Activated CD8-positive, alpha-beta memory T cell treated with anti-CD3 and anti-CD28 coated beads for 1 hour (primary cell): ENCODE results near the gene APOBEC3G.
"Not testable (repeated sequence)": the region's sequence is repeated elsewhere in the genome, so short reads cannot be mapped to it uniquely, and the experiment has no call there.

Experiments
- DNase-seq, 2 donors: peaks; one replicate each; pipeline ENCODE4 v3.0.0-alpha.2; 2020; ENCODE audit warnings: low read depth in 1 of 2; ENCODE audit errors: extremely low read depth in 1 of 2

Gene APOBEC3G

DNA sequence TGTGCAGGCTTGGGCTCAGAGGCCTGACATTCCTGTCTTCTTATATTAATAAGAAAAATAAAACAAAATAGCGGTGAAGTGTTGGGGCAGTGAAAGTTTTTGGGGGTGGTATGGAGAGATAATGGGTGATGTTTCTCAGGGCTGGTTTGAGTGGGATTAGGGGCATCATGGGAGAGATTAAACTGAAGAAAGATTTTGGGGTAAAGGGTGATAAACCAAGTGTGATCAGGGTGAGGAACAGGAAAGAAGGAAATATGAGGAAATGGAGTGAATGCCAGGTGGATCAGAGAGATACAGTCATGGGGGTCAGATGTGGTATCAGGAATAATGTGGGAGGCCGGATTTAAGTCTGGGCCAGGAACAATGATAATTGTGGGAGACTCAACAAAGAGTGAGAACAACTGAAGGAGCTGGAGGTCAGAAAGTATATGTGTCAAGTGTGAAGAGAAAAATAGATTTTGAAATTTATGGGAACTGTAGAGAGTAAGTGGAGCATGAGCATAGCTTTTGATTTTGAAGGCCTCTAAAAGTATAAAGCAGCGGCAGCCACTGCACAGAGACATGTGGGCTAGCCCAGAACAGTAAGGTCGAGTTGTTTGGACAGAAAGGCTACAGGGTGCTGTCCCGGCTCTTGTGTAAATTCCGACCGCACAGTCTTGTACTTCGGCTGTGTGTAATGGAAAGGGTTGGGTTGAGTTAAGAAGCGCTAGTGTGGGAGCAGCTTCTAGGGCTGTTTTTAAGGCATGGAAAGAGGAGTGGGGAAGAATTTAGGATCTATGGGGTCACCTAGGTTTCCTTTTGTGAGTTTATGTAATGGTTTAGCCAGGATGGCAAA lies 10.4 kb upstream of the APOBEC3G start:
- not testable (repeated sequence) for DNase-seq

DNA sequence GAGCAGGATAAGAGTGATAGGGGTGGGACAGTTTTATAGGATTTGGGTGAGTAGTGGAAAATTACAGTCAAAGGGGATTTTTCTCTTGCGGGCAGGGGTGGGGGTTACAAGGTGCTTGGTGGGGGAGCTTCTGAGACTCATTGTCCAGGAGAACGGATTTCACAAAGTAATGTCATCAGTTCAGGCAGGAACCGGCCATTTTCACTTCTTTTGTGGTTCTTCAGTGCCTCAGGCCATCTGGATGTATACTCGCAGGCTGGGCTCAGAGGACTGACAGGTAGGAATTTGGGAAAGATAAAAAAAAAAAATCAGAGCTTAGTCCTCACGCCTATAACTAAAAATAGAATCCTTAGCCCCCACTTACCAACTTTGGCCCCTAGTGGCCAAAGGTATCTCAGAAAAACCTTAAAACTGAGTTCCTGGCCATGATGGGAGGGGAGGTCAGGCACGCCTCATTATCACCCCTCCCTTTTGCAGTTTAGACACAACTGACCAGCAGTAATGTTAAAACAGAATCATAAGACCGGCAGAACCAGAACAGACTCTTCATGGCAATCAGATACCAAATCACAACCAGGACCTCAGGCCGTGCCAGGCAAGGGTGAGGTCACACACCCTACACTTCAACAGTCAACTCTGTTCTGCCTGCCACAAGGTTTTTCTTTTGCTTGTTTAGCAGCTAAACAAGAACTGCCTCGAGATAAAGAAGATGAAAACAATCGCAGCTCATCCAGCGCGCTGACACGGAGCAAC lies 8.9 kb upstream of the APOBEC3G start:
- DNase-seq = no peak

DNA sequence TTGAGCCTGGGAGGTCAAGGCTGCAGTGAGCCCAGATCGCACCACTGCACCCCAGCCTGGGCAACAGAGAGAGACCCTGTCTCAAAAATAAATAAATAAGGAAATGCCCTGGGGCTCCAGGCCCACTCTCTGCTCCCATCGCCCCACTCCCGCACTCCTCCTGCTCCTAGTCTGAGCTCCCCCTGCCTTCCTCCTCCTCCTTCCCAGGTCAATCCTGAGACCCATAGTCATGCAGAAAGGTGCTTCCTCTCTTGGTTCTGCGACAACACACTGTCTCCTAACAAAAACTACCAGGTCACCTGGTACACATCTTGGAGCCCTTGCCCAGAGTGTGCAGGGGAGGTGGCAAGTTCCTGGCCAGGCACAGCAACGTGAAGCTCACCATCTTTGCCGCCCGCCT lies 6.9 kb upstream of the APOBEC3G start:
- no peak for DNase-seq

DNA sequence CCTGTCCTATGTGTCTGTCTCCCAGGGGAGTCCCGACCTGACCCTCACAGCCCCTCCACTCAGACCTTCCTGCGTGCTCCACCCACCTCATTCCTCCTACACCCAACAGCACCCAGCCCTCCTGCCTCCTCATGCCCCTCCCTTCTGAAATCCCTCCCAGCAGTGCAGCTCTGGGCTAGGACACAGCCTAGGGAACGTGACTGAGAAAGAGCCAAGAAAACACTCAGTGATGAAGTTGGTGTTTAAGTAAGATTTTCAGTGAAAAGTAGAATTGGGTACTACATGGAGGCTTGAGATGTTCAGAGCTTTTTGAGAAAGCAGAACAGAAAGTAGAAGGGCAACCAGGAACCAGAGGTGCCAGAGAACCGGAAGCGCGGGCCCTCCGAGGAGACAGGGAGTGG lies 4.5 kb upstream of the APOBEC3G start:
- not testable (repeated sequence) for DNase-seq

DNA sequence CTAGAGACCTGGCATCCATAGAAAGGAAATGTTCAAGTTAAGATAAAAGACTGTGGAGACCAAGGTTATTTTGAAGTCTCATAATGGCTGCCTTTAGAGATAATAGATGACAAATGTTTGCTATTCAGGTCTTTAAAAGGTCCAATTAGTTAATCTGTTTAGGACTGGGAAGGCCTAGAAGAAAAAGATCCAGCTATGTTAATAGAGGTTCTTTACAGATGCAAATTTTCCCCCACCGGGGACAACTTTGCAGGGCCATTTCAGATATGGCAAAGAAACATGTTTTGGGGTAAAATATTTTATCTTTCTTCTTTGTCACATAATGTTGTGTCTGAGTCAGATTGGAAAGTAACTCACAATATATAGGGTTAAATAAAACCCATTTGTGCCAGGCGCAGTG lies 3.1 kb upstream of the APOBEC3G start:
- no peak for DNase-seq

DNA sequence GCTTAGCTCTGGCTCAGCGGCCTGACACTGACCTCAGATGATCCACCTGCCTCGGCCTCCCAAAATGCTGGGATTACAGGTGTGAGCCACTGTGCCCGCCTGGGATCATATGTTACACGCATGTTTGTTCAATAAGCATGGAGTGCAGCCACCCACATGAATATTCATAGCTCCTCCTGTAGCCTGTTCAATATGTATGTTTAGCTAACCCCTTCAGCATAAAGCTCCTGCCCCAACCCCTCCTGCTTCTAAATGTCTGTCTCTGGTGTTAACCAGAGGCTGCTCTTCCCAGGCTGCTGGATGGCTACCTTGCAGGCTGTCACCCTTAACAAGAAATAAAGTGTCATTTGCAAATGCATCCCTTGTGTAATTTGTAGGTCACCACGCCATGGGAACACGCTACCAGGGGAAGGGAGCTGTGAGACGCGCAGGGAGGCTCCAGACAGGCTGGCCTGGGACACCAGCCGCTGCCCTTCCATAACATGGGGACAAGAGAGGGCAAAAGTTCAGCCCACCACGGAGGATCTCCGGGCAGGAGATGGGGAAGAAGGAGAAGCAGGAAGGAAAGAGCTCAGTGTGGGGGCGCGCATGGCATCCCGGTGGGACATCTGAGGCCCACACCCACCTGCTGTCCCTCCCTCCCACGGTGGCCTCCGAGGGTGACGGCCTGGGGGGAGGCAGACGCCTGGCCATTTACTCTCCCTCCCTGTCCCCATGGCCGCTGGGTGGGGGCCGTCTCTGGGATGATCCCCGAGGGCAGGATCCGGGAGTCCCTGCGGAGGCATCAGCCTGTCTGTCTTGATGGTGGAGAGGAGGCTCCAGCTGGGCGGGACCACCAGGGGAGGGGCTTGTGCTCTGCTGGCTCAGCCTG lies 685 bp upstream of the APOBEC3G start:
- not testable (repeated sequence) for DNase-seq

DNA sequence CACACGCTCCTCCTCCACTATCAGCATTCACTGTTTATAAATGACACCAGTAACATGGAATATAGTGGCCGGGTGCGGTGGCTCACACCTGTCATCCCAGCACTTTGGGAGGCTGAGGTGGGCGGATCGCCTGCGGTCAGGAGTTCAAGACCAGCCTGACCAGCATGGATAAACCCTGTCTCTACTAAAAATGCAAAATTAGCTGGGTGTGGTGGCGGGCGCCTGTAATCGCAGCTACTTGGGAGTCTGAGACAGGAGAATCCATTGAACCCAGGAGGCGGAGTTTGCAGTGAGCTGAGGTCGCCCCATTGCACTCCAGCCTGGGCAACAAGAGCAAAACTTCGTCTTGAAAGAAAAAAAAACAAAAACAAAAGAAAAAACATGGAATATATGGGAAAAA lies 837 bp downstream of the APOBEC3G start:
- DNase-seq = not testable (repeated sequence)

DNA sequence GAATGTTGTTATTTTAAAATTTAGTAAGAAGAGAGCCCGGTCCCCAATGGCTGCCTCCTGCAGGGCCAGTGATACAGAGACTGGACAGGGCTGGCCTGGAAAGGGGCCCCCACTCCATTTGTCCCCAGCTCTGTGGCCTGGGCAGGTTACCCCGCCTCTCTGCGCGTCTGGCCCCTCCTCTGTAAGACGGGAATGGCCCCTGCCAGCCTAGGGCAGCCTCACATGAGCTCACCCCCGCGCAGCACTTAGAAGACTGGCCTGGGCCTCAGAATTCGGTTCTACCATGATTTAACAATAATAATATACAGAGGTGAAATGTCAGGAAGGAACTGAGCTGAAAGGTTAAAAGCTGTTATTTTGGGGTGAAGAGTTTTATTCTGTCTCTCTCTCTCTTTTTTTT lies 1.3 kb downstream of the APOBEC3G start:
- DNase-seq = no peak

DNA sequence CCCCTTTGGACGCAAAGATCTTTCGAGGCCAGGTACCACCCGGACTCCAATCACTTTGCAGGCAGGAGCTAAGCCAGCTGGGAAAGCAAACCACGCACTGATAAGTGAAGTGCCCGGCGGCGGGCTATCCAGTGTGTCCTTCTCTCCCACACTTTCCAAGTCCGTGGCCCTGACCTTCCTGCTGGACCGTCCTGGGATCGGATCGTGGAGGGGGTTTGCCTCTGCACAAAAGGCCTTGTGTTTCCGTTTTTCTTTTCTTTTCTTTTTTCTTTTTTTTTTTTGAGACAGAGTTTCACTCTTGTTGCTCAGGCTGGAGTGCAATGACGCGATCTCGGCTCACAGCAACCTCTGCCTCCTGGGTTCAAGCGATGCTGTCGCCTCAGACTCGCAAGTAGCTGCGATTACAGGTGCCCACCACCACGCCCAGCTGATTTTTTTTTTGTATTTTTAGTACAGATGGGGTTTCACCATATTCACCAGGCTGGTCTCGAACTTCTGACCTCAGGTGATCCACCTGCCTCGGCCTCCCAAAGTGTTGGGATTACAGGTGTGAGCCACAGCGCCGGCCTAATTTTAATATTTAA lies 2.1 kb downstream of the APOBEC3G start:
- DNase-seq = not testable (repeated sequence)

DNA sequence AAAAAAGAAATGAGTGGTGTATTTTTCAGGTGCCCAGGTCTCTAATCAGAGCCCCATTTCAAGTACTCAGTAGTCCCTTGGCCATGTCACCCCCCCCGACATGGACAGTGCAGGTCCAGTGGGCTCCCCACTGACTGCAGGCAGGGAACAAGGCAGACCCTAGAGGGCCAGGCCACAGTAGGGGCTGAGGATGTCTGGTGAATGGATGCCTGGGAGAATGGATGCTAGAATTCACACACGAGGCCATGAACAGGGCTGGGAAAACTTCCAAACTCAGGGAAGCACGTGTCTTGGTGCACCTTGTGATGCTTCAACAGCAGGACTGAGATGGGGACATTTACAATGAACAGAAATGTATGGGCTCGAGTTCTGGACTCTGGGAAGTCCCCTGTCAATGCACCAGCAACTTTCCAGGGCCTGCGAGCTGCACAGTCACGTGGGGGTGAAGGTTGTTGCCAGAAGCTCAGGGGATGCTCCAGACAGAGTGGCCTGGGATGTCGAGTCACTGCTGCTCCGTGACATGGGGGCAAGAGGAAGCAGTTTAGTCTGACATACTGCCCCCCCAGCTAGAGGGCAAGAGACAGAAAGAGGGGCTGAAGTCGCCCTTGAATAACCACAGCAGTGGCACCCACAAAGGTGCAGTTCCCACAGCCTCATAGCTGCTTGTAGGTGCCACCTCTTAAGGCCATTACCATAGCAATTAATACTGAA lies 3.1 kb downstream of the APOBEC3G start:
- DNase-seq = no peak

DNA sequence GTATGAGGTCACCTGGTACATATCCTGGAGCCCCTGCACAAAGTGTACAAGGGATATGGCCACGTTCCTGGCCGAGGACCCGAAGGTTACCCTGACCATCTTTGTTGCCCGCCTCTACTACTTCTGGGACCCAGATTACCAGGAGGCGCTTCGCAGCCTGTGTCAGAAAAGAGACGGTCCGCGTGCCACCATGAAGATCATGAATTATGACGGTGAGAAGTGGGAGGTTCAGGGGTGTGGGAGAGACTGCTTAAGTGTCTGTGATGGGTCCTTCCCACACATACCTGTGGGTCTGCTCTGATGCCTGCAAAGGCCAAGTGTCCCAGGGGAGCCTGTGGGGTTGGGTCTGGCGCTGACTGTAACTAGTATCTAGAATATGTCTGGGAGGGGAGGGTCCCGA lies 3.9 kb downstream of the APOBEC3G start:
- DNase-seq = no peak

DNA sequence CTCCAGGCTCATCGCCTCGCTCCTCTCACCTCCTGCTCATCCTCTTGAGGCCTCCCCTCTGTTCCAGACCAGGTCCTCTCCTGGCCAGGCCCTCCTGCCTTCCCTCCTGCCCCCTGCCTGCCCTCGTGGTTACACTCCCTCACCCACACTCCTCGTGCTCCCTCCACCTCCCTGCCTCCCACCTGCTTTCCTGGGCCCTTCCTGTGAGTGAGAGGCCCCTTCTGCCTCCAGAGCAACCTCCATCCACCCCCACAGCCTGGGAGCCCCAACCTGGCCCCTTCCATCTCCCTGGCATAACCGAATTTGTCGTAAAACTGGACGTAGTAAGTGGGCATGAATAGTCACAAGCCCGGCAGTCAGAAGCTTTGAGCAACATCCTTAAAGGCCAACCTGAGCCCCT lies 4.5 kb downstream of the APOBEC3G start:
- DNase-seq = no peak

DNA sequence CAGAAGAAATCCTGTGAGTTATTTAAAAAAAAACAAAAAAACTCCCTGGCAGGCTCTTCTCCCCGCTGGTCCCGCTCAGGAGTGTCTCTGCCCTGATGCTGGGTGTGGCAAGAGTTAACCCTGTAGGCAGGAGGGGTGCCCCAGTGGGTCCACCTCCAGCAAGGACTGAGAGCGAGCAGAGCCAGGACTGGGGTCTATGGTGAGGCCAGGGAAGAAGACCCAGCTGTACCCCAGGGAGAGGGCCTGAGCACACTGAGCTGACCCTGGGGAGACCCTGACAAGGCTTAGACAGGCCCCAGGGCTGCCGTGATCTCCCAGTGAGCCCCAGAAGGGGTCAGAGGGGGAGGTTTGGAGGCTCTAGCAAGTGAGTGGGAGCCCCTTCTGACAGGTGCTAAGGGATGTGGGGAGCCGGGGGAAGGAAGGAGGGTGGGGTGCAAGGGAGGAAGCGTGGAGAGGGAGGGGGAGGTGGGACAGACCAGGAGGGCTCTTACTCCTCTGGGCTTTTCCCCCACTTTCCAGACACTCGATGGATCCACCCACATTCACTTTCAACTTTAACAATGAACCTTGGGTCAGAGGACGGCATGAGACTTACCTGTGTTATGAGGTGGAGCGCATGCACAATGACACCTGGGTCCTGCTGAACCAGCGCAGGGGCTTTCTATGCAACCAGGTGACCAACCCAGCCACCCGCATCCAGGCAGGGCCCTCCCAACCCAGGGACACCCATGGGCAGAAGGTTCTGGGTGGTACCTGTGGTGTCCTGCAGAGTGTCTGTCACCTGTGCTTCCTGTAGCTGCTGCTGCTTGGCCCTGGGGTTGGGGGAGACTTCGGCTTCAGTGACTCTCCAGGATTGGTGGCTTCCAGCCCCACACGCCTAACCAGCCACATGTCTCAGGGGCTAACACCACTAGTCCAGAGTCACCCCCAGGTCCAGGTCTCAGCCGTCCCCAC lies 6.4 kb downstream of the APOBEC3G start:
- no peak for DNase-seq

DNA sequence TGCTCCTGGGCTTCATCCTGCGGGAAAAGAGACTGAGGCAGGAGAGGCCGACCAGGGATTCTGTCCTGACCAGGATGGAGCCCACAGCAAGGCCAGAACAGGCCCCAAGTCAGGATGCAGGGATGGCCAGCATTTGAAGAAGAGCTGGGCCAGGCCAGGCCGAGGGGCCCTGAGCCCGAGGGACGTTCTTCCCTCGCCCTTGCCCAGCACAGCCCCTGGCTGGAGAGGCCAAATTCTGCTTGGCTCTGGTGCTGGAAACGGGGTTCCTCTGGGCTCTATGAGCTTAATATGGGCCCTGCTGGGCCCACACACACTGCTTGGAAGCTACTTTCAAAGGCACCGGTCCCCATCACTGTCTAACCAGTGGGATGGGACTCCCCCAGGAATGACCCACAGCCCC lies 7.6 kb downstream of the APOBEC3G start:
- DNase-seq = no peak

DNA sequence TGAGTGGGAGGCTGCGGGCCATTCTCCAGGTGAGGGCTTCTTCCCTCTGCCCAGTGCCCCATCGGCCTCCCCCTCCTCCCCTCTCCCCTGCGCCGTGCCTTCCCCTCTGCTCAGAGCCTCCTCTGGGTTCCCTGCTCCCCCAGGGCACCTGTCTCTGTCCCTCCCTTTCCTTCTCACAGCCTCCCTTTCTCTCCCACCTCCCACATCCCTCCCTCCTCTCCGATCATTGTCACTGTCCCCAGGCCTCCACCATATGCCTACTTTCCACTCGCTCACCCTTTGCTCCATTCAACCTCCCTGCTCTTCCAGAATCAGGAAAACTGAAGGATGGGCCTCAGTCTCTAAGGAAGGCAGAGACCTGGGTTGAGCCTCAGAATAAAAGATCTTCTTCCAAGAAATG lies 10.0 kb downstream of the APOBEC3G start:
- DNase-seq = no peak

DNA sequence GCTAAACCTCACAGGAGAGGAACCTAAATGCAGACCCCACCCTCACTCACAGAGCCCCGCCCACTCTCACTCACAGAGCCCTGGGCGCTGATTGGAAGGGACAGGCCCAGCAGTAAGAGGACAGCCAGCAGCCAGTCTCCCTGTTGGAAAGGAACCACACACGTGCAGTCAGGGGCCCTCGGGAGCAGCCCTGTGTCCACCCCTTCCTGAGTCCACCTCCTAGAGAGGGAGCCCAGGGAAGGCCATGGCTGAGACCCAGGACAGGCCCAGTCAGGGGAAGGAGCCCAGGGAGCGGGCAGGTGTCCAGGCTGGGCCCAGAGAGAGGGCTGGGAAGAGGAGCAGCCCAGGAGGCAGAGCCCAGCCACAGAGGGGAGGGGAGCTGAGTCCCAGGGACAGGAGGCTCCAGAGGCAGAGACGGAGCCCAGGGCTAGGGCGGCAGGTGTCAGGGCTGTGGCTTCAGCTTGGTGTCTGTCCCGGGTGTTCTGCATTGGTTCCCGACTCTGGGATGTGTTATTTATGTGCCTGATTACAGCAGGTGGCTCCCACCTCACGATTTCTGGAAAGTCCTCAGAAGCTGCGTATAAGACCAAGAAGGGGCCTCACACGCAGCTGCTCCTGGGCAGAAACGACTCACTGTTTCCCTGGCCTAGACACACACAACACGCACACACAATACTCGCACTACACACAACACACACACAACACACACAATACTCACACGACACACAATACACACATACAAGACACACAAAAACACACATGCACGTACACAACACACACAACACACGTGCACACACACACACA lies 11.0 kb downstream of the APOBEC3G start:
- no peak for DNase-seq

DNA sequence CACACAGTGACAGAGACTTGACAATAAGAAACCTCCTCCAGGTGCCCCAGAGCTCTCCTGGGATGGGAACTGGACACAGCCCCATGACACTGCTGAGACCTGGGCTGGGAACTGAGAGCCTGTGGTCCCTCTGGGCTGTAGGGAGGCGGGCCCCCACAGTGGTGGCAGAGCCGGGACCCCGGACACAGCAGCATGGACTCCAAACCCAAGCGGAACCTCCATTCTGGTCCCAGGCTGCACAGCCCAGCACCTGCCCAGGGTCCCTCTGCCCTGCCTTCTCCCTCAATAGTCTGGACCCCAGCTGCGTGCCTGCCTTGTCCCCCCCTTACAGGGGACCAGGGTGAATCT lies 11.6 kb downstream of the APOBEC3G start:
- no peak for DNase-seq

DNA sequence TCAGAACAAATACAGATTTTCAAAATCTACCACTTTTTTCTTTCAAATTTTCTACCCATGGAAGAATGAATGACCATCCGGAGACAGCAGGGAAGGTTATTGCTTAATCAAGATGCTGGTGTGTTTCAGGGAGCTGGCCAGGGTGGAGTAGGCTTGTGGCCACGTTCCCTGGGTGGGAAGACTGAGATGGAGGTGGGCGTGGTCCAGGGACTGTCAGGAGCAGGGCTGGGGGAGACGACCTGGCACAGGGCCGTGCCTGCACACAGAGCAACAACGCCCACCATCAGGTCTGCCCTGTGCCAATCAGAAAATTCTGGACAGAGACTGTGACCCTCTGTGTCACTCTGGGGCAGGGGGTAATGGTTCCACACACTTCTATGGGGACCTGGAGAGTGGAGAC lies 12.9 kb downstream of the APOBEC3G start:
- no peak for DNase-seq
